BLaER1 treated with 17β-estradiol and CSF1 and Interleukin-3, amounts not matched to agents 10 nM and 100 nM (cell line): ENCODE results near the gene KLF6.

Experiments used
- H3K27ac ChIP-seq, 11 experiments: shearing (Covaris generic); formaldehyde crosslinking; 2 replicates each; pipeline ENCODE4 v1.8.1; 2022
- H3K27me3 ChIP-seq, 11 experiments: shearing (Covaris generic); formaldehyde crosslinking; 2 replicates each; pipeline ENCODE4 v1.8.1; 2022
- H3K36me3 ChIP-seq, 11 experiments: shearing (Covaris generic); formaldehyde crosslinking; 2 replicates each; pipeline ENCODE4 v1.8.1; 2022
- H3K4me1 ChIP-seq, 10 experiments: shearing (Covaris generic); formaldehyde crosslinking; 2 replicates each; pipeline ENCODE4 v1.8.1; 2022
- H3K4me2 ChIP-seq, 11 experiments: shearing (Covaris generic); formaldehyde crosslinking; 2 replicates each; pipeline ENCODE4 v1.8.1; 2022
- H3K4me3 ChIP-seq, 10 experiments: shearing (Covaris generic); formaldehyde crosslinking; 2 replicates each; pipeline ENCODE4 v1.8.1; 2022
- H3K9ac ChIP-seq, 11 experiments: shearing (Covaris generic); formaldehyde crosslinking; 2 replicates each; pipeline ENCODE4 v1.8.1; 2022
- H3K9me3 ChIP-seq, 11 experiments: shearing (Covaris generic); formaldehyde crosslinking; replicated peaks in 1 of 11; 2 replicates each; pipeline ENCODE4 v1.8.1; 2022
- H4K20me1 ChIP-seq, 11 experiments: shearing (Covaris generic); formaldehyde crosslinking; 2 replicates each; pipeline ENCODE4 v1.8.1; 2022
- Cebpa-rat ChIP-seq, 11 experiments: shearing (Covaris generic); IDR thresholded peaks; 2 replicates each; pipeline ENCODE4 v1.8.1; 2022

The KLF6 gene

DNA sequence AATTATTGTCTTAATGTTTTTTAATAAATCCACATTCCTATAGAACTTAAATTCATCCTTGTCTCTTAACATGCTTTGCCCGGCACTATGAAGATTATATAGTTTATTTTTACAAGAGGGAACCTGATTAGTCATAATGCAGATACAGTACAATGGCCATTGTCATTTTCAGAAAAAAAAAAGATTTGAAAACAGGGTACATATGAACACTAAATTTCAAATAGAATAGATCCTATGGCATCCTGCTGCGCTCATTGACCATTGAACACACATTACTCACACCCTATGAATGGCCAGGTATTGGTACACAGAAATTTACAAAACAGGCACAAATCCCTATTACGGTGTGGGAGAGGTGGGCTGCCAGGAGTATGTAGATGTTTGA, 2.0 kb upstream of the KLF6 start:
- no peak overlapping the region for H3K4me3 ChIP-seq
- peaks cover 3 to 29% (median 8%) of the 10 kb centered on the region in 11 experiments; a peak in 21 of 22 replicates for H3K36me3 ChIP-seq
- TF ChIP-seq Cebpa-rat (IDR thresholded peaks at IDR 0.05) = no peak
- peak overlapping the region in 6 of 11 experiments; percentile 86 to 92 (median 88); a peak in 6 of 22 replicates for H3K4me2 ChIP-seq
- H3K9me3 ChIP-seq = peaks cover 20 to 34% (median 29%) of the 10 kb centered on the region in 11 experiments
- peaks cover 8 to 30% (median 28%) of the 10 kb centered on the region in 11 experiments; a peak in 20 of 22 replicates for H4K20me1 ChIP-seq
- peaks cover under 1 to 20% (median 12%) of the 10 kb centered on the region in 10 experiments for H3K4me1 ChIP-seq
- H3K27me3 ChIP-seq = no peaks in the 10 kb centered on the region
- peak overlapping the region; percentile 99 to 100 (median 100); a peak in 20 of 22 replicates for H3K27ac ChIP-seq
- peak overlapping the region in 3 of 11 experiments; percentile 99 to 100 (median 100); a peak in 2 of 22 replicates for H3K9ac ChIP-seq

DNA sequence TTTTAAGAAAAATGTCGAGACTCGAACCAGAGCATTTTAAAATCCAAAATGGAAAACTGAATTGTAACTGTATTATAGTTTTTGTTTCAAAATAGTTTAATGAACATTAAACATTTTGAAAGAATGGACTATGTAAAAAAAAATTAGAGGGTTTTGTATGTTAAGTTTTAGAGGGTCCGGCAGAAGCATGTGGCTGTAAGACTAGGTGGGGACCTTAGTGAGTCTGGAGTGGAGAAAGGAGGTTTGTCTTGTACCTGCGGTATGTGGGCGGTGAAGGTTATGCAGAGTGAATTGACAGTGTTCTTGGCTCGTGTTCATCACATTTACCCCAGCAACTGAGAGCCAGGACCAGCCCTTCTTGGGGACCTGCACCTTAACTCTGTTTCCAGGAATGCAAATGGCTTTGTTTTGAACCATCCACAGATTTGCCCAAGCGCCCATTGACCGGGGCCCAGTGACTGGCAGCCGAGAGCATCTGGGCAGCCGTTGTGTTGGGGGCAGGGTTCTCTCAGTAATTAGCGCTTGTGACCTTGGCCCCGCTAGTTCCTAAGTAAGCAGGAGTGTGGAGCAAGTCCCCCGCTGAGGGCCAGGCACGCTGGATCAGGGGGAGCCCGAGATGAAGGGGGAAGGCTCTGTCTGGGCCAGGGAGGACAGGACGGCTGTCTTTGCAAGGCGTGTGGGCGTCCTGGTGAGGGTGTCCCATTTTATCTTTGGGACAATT, 1.4 kb upstream of the KLF6 start:
- H3K9me3 ChIP-seq = peaks cover 20 to 34% (median 29%) of the 10 kb centered on the region in 11 experiments
- H4K20me1 ChIP-seq = peaks cover 14 to 35% (median 33%) of the 10 kb centered on the region in 11 experiments
- no peaks in the 10 kb centered on the region for H3K27me3 ChIP-seq
- H3K4me2 ChIP-seq = peak overlapping the region; percentile 82 to 92 (median 87)
- H3K27ac ChIP-seq = peak overlapping the region; percentile 99 to 100 (median 100)
- peak overlapping the region; percentile 99 to 100 (median 100) for H3K9ac ChIP-seq
- H3K4me3 ChIP-seq = peak overlapping the region; percentile 57 to 83 (median 76); a peak in 19 of 20 replicates
- H3K4me1 ChIP-seq = peaks cover 0 to 26% (median 17%) of the 10 kb centered on the region in 10 experiments; a peak in 17 of 20 replicates
- peaks cover 9 to 34% (median 13%) of the 10 kb centered on the region in 11 experiments for H3K36me3 ChIP-seq
- no peak for TF ChIP-seq Cebpa-rat (IDR thresholded peaks at IDR 0.05)

DNA sequence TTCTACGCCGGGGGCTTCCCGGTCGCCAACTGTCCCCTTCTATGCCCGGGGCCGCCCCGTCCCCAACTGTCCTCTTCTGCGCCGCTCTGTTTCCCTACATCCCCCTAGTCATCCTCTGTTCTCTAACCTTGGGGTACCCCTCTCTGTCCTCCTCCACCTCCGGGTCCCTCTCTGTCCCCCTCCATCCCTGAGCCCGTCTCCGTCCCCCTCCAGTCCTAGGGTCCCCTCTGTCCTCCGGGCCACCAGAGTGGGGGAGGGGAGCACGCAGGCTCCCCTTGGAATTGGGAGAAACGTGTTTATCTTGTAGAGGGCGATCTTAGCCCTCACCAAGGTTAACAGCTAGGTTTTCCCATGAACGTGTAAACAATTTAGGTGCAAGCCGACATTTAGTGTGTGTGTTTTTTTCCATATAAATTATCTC, 852 bp upstream of the KLF6 start:
- peaks cover 20 to 41% (median 39%) of the 10 kb centered on the region in 11 experiments for H4K20me1 ChIP-seq
- H3K9ac ChIP-seq = peak overlapping the region; percentile 99 to 100 (median 100)
- no peaks in the 10 kb centered on the region for H3K27me3 ChIP-seq
- peak overlapping the region; percentile 82 to 92 (median 87) for H3K4me2 ChIP-seq
- H3K36me3 ChIP-seq = peaks cover 15 to 40% (median 19%) of the 10 kb centered on the region in 11 experiments
- TF ChIP-seq Cebpa-rat (IDR thresholded peaks at IDR 0.05) = no peak
- H3K9me3 ChIP-seq = peaks cover 20 to 30% (median 25%) of the 10 kb centered on the region in 11 experiments
- H3K4me1 ChIP-seq = peaks cover 3 to 32% (median 23%) of the 10 kb centered on the region in 10 experiments; a peak in 19 of 20 replicates
- peak overlapping the region; percentile 57 to 83 (median 76) for H3K4me3 ChIP-seq
- H3K27ac ChIP-seq = peak overlapping the region; percentile 99 to 100 (median 100)

DNA sequence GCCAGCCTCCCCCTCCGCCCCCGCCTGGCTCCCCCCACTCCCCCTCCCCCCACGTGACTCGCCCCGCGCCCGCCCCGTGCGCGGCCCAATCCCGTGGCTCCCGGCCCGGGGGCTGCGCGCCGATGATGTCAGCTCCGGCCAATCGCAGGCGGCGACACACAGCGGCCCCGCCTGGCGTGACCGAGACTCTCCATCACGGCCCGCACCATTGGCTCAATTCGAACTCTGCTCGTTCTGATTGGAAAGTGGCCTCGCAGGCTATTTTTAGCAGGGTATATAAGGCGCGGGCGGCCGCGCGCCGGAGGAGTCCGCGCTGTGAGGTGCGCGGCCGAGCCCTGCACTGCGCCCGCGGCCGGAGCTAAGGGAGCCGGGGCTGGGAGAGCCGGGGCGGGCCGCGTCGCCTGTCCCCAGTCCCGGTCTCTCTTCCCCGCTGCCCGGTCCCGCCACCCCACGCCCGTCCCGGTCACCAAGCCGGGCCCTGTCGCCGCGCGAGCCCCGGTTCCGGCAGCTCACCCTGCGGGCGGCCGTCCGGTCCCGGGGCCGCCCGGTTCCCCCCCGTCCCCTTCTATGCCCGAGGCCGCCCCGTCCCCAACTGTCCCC, 342 bp upstream of the KLF6 start:
- Histone ChIP-seq H3K27me3 (no peaks in the 10 kb centered on the region), H3K4me3 (peak overlapping the region; percentile 87 to 99 (median 94)), H3K36me3 (peaks cover 20 to 45% (median 24%) of the 10 kb centered on the region in 11 experiments)

DNA sequence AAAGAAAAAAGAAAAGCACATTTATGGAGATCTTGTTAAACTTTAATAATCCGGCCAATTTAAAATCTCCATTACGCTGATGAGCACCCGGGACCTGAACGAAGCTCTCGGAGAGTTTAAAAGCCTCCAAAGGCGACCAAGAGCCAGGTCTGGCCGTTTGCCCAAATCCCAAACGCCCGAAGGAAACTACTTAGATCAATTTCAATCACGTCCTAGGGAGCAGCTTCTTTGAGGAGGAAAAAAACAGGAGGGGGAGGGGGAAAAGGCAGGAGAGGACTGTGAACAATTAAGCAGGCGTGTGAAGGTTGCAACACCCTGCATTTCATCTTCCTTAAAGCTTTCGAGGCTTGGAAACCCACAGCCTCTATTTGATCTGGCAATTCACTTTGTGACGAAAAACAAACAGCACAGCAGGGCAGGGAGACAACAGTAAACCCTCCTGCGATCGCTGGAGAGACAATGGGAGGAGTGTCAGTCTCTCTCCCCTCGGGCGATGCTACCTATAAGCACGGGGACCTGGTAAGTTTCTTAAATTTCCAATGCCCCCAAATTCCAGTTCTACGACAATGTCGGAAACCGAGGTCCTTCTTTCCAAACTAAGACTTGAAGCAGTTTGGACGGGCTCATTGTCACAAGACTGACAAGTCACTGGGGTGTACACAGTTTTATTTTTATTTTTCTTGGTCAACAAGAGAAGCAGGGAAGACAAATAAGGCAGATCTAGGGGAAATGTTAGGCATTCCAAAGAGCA, 1.2 kb downstream of the KLF6 start:
- H4K20me1 ChIP-seq = peaks cover 40 to 61% (median 59%) of the 10 kb centered on the region in 11 experiments
- peaks cover 4 to 10% (median 5%) of the 10 kb centered on the region in 11 experiments; a peak in 19 of 22 replicates for H3K9me3 ChIP-seq
- no peaks in the 10 kb centered on the region for H3K27me3 ChIP-seq
- peak overlapping the region; percentile 41 to 99 (median 94); a peak in 20 of 22 replicates for H3K4me2 ChIP-seq
- TF ChIP-seq Cebpa-rat (IDR thresholded peaks at IDR 0.05) = peak in 4 of 11 experiments; percentile 56 to 75 (median 66); a peak in 6 of 22 replicates
- peak overlapping the region; percentile 97 to 100 (median 99) for H3K27ac ChIP-seq
- peak overlapping the region; percentile 97 to 100 (median 99) for H3K9ac ChIP-seq
- H3K4me1 ChIP-seq = peaks cover 23 to 52% (median 43%) of the 10 kb centered on the region in 10 experiments
- peak overlapping the region; percentile 87 to 99 (median 94) for H3K4me3 ChIP-seq
- peaks cover 35 to 60% (median 39%) of the 10 kb centered on the region in 11 experiments for H3K36me3 ChIP-seq

More for the DNA sequence above, 342 bp upstream of the KLF6 start:
- Histone ChIP-seq H3K9me3 (peaks cover 19 to 25% (median 19%) of the 10 kb centered on the region in 11 experiments), H3K9ac (peak overlapping the region; percentile 99 to 100 (median 100)), H3K4me2 (peak overlapping the region; percentile 82 to 92 (median 87)), H4K20me1 (peaks cover 25 to 46% (median 44%) of the 10 kb centered on the region in 11 experiments), H3K27ac (peak overlapping the region; percentile 99 to 100 (median 100)), H3K4me1 (peaks cover 8 to 37% (median 28%) of the 10 kb centered on the region in 10 experiments)
- no peak for TF ChIP-seq Cebpa-rat (IDR thresholded peaks at IDR 0.05)

DNA sequence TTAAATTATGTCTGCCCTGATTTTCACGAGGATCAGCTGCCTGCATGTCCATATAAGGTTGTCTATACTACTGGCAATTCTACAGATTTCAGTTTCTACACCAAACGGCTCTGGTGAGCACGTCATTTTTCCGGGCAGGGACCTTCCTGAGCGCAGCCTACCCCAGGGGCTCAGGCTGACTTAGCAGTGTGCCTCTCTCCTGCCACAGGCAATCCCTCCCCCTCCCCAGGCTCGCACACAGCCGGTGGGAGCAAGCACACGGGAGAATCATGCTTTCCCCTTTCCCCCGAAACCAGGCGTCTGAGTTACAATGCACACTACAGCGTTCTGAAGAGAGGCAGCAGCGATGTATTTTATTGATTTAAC, 1.7 kb downstream of the KLF6 start:
- Histone ChIP-seq H3K36me3 (peaks cover 40 to 66% (median 45%) of the 10 kb centered on the region in 11 experiments), H3K27ac (peak overlapping the region; percentile 97 to 100 (median 99)), H3K27me3 (no peaks in the 10 kb centered on the region), H3K4me2 (peak overlapping the region; percentile 41 to 99 (median 94); a peak in 21 of 22 replicates), H3K9me3 (peaks cover 0 to 5% (median 0%) of the 10 kb centered on the region in 11 experiments; a peak in 5 of 22 replicates), H3K4me3 (peak overlapping the region; percentile 87 to 99 (median 94)), H3K9ac (peak overlapping the region; percentile 97 to 100 (median 99)), H3K4me1 (peaks cover 29 to 57% (median 49%) of the 10 kb centered on the region in 10 experiments), H4K20me1 (peaks cover 45 to 67% (median 65%) of the 10 kb centered on the region in 11 experiments)
- TF ChIP-seq Cebpa-rat (IDR thresholded peaks at IDR 0.05) = no peak

DNA sequence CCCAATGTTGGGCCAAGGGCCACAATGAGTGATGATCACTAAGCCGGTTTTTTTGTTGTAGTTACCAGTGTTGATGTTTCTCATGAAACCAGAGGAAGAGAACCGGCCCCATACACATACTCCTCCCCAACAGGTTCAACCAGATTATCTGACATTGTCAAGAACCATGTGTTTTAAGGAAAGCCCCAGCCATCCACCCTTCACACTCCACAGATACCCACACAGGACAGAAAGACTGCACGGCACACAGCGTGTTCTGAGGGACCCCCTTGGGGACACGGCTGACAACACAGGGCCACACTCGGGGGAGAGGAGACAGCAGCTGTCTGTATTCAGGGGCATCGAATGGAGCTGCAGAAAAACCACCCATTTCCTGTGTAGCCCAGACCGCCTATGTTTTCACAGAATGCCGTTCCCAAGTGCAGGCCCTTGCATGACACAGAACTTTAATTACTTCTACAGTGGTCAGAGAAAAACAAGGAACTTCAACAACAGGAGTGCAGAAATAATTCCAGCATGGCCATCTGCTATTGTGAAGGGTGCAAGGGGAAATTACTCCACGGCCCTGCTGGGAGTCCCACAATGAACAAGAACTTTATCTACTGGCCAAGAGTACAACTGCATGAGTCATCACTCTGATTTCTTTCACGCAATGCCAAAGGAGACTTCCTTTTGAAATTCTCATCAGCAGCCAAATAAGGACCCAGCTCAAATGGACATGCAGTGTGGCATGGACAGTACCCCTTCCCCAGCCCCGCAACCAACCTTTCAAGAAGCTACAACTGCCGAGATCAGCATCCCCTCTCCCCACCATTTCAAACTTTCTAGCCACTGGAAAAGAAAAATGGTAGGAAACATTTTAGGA, 2.3 kb downstream of the KLF6 start:
- Histone ChIP-seq H3K4me3 (peak overlapping the region; percentile 87 to 99 (median 94)), H3K4me2 (peak overlapping the region; percentile 84 to 99 (median 96)), H3K9ac (peak overlapping the region; percentile 97 to 100 (median 99)), H3K36me3 (peaks cover 47 to 72% (median 51%) of the 10 kb centered on the region in 11 experiments), H3K27me3 (no peaks in the 10 kb centered on the region), H3K27ac (peak overlapping the region; percentile 97 to 100 (median 99)), H4K20me1 (peaks cover 51 to 73% (median 71%) of the 10 kb centered on the region in 11 experiments), H3K9me3 (no peaks in the 10 kb centered on the region; a peak in 1 of 22 replicates), H3K4me1 (peaks cover 35 to 60% (median 54%) of the 10 kb centered on the region in 10 experiments)
- peak in 8 of 11 experiments; percentile 58 to 73 (median 63); a peak in 10 of 22 replicates for TF ChIP-seq Cebpa-rat (IDR thresholded peaks at IDR 0.05)
